Measurements from ENCODE around the gene EPS8.

DNA sequence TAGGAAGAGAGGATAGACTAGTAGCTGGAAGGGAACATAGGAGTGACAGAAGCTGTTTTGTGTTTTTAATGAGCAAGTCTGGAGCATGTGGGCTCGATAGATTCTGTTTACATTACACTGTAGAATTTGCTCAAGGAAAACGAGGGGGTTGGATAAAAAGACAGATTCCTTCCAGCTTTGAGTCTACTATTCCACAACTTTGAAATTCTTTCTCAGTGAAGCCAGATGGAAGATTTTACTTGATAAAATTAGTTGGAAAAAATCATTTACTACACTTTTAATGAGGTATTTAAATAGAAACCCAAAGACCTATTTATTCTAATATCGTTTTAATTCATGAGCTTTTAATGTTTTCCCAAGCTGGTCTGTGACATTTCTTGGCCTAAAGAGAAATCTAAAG lies 19.5 kb upstream of the EPS8 start:
- TF ChIP-seq EZH2 (IDR thresholded peaks at IDR 0.05) (no peak), POLR2AphosphoS5 (IDR thresholded peaks at IDR 0.05; ENCODE audit: borderline replicate concordance, low read depth, low read length) (no peak), FOXP2 (optimal IDR thresholded peaks at IDR 0.05; ENCODE audit: control extremely low read depth, extremely low read length, insufficient read depth) (no peak)

Measured in SK-N-MC (cell line).